SK-N-SH (cell line): ENCODE measurements around the gene DSCAM.

Experiments
- MXI1 ChIP-seq: IDR thresholded peaks from 2 replicates; pipeline ENCODE4 v1.6.1; 2012; ENCODE audit warnings: mild to moderate bottlenecking, low read depth, low read length, improper control_type of control experiment
- SIN3A ChIP-seq: IDR thresholded peaks from 2 replicates; pipeline ENCODE4 v1.6.1; 2012; ENCODE audit warnings: low read depth, mild to moderate bottlenecking, low read length, moderate library complexity, borderline replicate concordance
- TF ChIP-seq, protein P1 (sequence below): fragments of 200-600 bp; sonication (generic); IDR thresholded peaks from 2 replicates; pipeline ENCODE4 v1.6.1; 2017; ENCODE audit warnings: antibody characterized with exemption, mild to moderate bottlenecking, moderate library complexity
- TF ChIP-seq, protein P2 (sequence below): fragments of 150-350 bp; IDR thresholded peaks from 2 replicates; pipeline ENCODE4 v1.6.1; 2017; ENCODE audit warnings: antibody characterized with exemption, low read length, low read depth, borderline replicate concordance

DNA sequence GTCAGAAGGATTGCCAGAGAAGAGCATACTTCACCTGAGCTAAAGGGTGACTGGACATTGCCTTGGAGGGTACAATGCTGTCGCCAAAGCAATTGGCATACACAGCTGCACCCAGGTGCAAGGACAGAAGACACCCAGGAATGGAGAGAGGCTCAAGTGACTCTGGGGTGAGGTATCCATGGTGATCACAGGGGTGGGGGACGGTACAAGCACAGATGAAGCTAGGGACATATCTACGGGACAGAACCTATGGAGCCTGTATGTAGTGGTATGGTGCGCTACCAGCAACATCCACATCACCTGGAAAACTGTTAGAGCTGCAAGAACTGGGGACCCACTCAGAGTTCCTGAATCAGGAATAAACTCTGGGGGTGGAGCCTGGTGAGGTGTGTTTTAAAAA is 693.6 kb downstream of the DSCAM start:
- TF ChIP-seq, protein P1, sequence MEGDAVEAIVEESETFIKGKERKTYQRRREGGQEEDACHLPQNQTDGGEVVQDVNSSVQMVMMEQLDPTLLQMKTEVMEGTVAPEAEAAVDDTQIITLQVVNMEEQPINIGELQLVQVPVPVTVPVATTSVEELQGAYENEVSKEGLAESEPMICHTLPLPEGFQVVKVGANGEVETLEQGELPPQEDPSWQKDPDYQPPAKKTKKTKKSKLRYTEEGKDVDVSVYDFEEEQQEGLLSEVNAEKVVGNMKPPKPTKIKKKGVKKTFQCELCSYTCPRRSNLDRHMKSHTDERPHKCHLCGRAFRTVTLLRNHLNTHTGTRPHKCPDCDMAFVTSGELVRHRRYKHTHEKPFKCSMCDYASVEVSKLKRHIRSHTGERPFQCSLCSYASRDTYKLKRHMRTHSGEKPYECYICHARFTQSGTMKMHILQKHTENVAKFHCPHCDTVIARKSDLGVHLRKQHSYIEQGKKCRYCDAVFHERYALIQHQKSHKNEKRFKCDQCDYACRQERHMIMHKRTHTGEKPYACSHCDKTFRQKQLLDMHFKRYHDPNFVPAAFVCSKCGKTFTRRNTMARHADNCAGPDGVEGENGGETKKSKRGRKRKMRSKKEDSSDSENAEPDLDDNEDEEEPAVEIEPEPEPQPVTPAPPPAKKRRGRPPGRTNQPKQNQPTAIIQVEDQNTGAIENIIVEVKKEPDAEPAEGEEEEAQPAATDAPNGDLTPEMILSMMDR, result no peak
- TF ChIP-seq, protein P2, sequence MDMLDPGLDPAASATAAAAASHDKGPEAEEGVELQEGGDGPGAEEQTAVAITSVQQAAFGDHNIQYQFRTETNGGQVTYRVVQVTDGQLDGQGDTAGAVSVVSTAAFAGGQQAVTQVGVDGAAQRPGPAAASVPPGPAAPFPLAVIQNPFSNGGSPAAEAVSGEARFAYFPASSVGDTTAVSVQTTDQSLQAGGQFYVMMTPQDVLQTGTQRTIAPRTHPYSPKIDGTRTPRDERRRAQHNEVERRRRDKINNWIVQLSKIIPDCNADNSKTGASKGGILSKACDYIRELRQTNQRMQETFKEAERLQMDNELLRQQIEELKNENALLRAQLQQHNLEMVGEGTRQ, result no peak
- no peak for TF ChIP-seq MXI1
- TF ChIP-seq SIN3A, result no peak
